ENCODE data around the gene TRIM10.
"Not testable (repeated sequence)": the region's sequence is repeated elsewhere in the genome, so short reads cannot be mapped to it uniquely, and the experiment has no call there.

The TRIM10 gene

GRCh38 chr6:30172681-30173080 lies 11.7 kb upstream of the TRIM10 start:
- Histone ChIP-seq H3K4me3 (ENCODE audit: low read depth in 1 of 5, low read length in 5 of 5) (no peak overlapping the region), H3K36me3 (ENCODE audit: control insufficient read depth in 5 of 5, insufficient read depth in 5 of 5, low read length in 5 of 5) (no peaks in the 10 kb centered on the region), H3K27me3 (ENCODE audit: control insufficient read depth in 5 of 5, insufficient read depth in 4 of 5, low read length in 5 of 5) (peaks cover 15 to 40% (median 28%) of the 10 kb centered on the region in 5 donors), H3K9me3 (ENCODE audit: control insufficient read depth in 5 of 5, low read length in 5 of 5) (no peaks in the 10 kb centered on the region), H3K27ac (ENCODE audit: low read depth, low read length) (no peak overlapping the region), H3K4me1 (ENCODE audit: control insufficient read depth in 5 of 5, insufficient read depth in 5 of 5, low read length in 5 of 5) (peaks cover 0 to 7% (median 6%) of the 10 kb centered on the region in 5 donors), H3K9ac (ENCODE audit: low read length in 5 of 5) (no peak overlapping the region)

DNA sequence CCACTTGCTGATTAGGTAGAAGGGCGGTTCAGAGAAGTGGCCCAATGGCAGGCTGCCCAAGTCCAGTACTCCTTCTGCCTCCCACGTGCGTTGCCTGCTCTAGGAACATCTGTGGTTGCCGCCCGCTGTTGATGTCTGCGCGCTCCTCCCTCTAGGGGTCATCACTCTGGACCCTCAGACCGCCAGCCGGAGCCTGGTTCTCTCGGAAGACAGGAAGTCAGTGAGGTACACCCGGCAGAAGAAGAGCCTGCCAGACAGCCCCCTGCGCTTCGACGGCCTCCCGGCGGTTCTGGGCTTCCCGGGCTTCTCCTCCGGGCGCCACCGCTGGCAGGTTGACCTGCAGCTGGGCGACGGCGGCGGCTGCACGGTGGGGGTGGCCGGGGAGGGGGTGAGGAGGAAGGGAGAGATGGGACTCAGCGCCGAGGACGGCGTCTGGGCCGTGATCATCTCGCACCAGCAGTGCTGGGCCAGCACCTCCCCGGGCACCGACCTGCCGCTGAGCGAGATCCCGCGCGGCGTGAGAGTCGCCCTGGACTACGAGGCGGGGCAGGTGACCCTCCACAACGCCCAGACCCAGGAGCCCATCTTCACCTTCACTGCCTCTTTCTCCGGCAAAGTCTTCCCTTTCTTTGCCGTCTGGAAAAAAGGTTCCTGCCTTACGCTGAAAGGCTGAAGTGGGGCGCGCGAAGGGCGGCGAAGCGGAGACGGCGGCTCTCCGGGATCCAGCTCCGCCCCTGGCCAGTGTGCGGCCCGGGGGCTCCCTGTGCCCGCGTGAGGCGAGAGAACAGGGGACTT lies 10.9 kb upstream of the TRIM10 start:
- Histone ChIP-seq H3K9ac (ENCODE audit: low read length in 5 of 5) (no peak overlapping the region), H3K36me3 (ENCODE audit: control insufficient read depth in 5 of 5, insufficient read depth in 5 of 5, low read length in 5 of 5) (no peaks in the 10 kb centered on the region), H3K9me3 (ENCODE audit: control insufficient read depth in 5 of 5, low read length in 5 of 5) (no peaks in the 10 kb centered on the region), H3K27ac (ENCODE audit: low read depth, low read length) (no peak overlapping the region), H3K27me3 (ENCODE audit: control insufficient read depth in 5 of 5, insufficient read depth in 4 of 5, low read length in 5 of 5) (peaks cover 15 to 40% (median 32%) of the 10 kb centered on the region in 5 donors), H3K4me3 (ENCODE audit: low read depth in 1 of 5, low read length in 5 of 5) (no peak overlapping the region), H3K4me1 (ENCODE audit: control insufficient read depth in 5 of 5, insufficient read depth in 5 of 5, low read length in 5 of 5) (peaks cover 0 to 7% (median 6%) of the 10 kb centered on the region in 5 donors)

DNA sequence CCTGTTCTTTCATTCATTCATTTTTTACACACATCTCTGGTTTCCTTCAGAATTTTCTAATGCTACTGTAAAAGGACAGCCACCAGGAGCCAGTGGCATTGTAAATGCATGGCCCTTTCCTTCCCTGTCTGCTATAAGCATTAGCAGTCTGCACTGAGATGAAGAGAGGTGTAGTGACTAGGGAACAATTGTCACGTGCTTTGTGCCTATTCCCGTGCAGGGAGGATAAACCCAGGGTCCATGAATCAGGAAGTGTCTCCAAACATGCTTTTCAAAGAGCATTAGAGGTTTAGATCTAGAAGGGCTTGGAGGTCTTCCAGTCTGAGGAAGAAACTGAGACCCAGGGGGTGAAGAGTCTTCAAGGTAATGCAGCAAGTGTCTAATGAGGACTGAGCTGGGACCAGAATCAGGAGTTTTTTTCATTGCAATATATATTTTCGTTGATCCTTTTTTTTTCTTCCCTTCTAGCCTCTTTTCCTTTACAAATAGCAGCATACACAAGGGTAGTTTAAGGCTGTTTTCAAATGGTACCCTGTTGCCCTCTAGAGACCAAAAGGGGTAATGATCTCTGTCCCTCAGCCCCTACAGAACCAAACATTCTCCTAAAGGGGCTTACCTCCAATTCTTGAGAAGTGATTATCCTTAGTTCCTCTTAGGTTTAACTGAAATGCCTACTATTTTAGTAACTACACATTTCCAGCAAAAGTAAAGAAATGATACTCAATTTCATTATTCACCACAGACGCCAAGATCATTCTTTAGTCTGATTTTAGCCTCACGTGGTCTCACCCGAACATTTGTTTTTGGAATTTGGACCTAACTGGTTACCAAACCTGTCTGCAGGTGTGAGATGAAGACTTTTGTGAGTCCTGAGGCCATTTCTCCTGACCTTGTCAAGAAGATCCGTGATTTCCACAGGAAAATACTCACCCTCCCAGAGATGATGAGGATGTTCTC lies 8.9 kb upstream of the TRIM10 start:
- Histone ChIP-seq H3K27ac (ENCODE audit: low read depth, low read length) (no peak overlapping the region), H3K4me1 (ENCODE audit: control insufficient read depth in 5 of 5, insufficient read depth in 5 of 5, low read length in 5 of 5) (peaks cover 0 to 7% (median 6%) of the 10 kb centered on the region in 5 donors), H3K27me3 (ENCODE audit: control insufficient read depth in 5 of 5, insufficient read depth in 4 of 5, low read length in 5 of 5) (peaks cover 9 to 39% (median 30%) of the 10 kb centered on the region in 5 donors), H3K4me3 (ENCODE audit: low read depth in 1 of 5, low read length in 5 of 5) (no peak overlapping the region), H3K9ac (ENCODE audit: low read length in 5 of 5) (no peak overlapping the region), H3K9me3 (ENCODE audit: control insufficient read depth in 5 of 5, low read length in 5 of 5) (no peaks in the 10 kb centered on the region), H3K36me3 (ENCODE audit: control insufficient read depth in 5 of 5, insufficient read depth in 5 of 5, low read length in 5 of 5) (no peaks in the 10 kb centered on the region)

GRCh38 chr6:30168741-30169140 lies 7.7 kb upstream of the TRIM10 start:
- Histone ChIP-seq H3K4me3 (ENCODE audit: low read depth in 1 of 5, low read length in 5 of 5) (no peak overlapping the region), H3K27me3 (ENCODE audit: control insufficient read depth in 5 of 5, insufficient read depth in 4 of 5, low read length in 5 of 5) (peaks cover 8 to 44% (median 33%) of the 10 kb centered on the region in 5 donors), H3K9me3 (ENCODE audit: control insufficient read depth in 5 of 5, low read length in 5 of 5) (no peaks in the 10 kb centered on the region), H3K27ac (ENCODE audit: low read depth, low read length) (no peak overlapping the region), H3K36me3 (ENCODE audit: control insufficient read depth in 5 of 5, insufficient read depth in 5 of 5, low read length in 5 of 5) (no peaks in the 10 kb centered on the region), H3K9ac (ENCODE audit: low read length in 5 of 5) (no peak overlapping the region), H3K4me1 (ENCODE audit: control insufficient read depth in 5 of 5, insufficient read depth in 5 of 5, low read length in 5 of 5) (peaks cover 0 to 7% (median 6%) of the 10 kb centered on the region in 5 donors)

DNA sequence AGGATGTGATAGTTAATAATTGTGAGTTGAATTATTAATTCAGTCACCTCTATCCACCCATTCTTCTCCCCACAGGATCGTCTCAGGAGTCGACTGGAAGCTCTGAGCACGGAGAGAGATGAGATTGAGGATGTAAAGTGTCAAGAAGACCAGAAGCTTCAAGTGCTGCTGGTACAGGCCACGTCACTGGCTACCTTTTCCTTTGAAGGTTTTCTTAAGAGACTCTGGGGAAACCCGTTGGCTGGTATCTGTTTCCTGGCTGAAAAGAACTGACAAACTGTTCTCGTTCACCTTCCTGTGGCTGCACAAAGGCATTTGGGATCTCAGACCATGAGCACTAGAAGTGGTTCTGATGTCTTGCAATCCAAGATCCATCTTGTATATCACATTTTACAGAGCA lies 6.1 kb upstream of the TRIM10 start:
- Histone ChIP-seq H3K9ac (ENCODE audit: low read length in 5 of 5) (no peak overlapping the region), H3K4me3 (ENCODE audit: low read depth in 1 of 5, low read length in 5 of 5) (no peak overlapping the region), H3K9me3 (ENCODE audit: control insufficient read depth in 5 of 5, low read length in 5 of 5) (no peaks in the 10 kb centered on the region), H3K4me1 (ENCODE audit: control insufficient read depth in 5 of 5, insufficient read depth in 5 of 5, low read length in 5 of 5) (peaks cover 0 to 8% (median 3%) of the 10 kb centered on the region in 5 donors), H3K36me3 (ENCODE audit: control insufficient read depth in 5 of 5, insufficient read depth in 5 of 5, low read length in 5 of 5) (no peaks in the 10 kb centered on the region), H3K27ac (ENCODE audit: low read depth, low read length) (no peak overlapping the region), H3K27me3 (ENCODE audit: control insufficient read depth in 5 of 5, insufficient read depth in 4 of 5, low read length in 5 of 5) (peaks cover 11 to 40% (median 32%) of the 10 kb centered on the region in 5 donors)

- not testable (repeated sequence) for H3K4me1 ChIP-seq (ENCODE audit: control insufficient read depth in 5 of 5, insufficient read depth in 5 of 5, low read length in 5 of 5); H3K27ac ChIP-seq (ENCODE audit: low read depth, low read length); H3K9me3 ChIP-seq (ENCODE audit: control insufficient read depth in 5 of 5, low read length in 5 of 5); H3K4me3 ChIP-seq (ENCODE audit: low read depth in 1 of 5, low read length in 5 of 5); H3K9ac ChIP-seq (ENCODE audit: low read length in 5 of 5); H3K36me3 ChIP-seq (ENCODE audit: control insufficient read depth in 5 of 5, insufficient read depth in 5 of 5, low read length in 5 of 5)
- H3K27me3 ChIP-seq (ENCODE audit: control insufficient read depth in 5 of 5, insufficient read depth in 4 of 5, low read length in 5 of 5) = peaks cover 6 to 26% (median 15%) of the 10 kb centered on the region in 5 donors
Observed at GRCh38 chr6:30165238-30165637, 4.2 kb upstream of the TRIM10 start.

GRCh38 chr6:30164714-30165113 lies 3.7 kb upstream of the TRIM10 start:
- Histone ChIP-seq H3K27me3 (ENCODE audit: control insufficient read depth in 5 of 5, insufficient read depth in 4 of 5, low read length in 5 of 5) (peaks cover 6 to 26% (median 14%) of the 10 kb centered on the region in 5 donors), H3K4me3 (ENCODE audit: low read depth in 1 of 5, low read length in 5 of 5) (no peak overlapping the region), H3K27ac (ENCODE audit: low read depth, low read length) (no peak overlapping the region), H3K9me3 (ENCODE audit: control insufficient read depth in 5 of 5, low read length in 5 of 5) (no peaks in the 10 kb centered on the region), H3K4me1 (ENCODE audit: control insufficient read depth in 5 of 5, insufficient read depth in 5 of 5, low read length in 5 of 5) (peaks cover 0 to 2% (median 0%) of the 10 kb centered on the region in 5 donors), H3K9ac (ENCODE audit: low read length in 5 of 5) (no peak overlapping the region), H3K36me3 (ENCODE audit: control insufficient read depth in 5 of 5, insufficient read depth in 5 of 5, low read length in 5 of 5) (no peaks in the 10 kb centered on the region)

DNA sequence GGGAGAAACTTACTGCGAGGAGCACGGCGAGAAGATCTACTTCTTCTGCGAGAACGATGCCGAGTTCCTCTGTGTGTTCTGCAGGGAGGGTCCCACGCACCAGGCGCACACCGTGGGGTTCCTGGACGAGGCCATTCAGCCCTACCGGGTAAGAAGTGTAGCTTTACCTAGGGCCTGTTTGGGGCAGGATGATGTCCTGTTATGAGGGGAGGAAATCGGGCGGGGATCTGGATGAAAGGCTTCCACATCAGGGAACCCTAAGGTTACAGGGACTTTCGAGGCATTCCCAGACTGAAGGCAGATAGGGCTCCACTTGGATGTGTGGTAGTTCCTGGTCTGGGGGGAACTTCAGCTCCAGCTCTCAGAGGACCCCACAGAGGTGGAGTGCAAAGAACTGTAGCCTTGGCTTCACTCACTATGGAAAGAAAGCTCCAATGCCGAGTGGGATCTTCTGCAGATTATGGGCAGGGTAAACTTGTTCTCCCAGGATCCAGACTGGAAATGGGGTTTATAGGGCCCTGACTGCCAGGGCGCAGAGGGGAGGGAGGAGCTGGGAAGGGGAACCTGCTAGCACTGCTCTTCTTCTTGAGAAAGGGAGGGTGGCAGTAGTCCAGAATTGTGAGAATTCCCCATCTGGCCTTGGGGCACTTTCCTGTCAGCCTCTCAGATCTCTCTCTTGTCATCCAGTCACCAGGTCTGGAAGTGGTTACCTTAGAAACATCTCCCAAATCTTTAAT lies 3.1 kb upstream of the TRIM10 start:
- Histone ChIP-seq H3K9me3 (ENCODE audit: control insufficient read depth in 5 of 5, low read length in 5 of 5) (no peaks in the 10 kb centered on the region), H3K36me3 (ENCODE audit: control insufficient read depth in 5 of 5, insufficient read depth in 5 of 5, low read length in 5 of 5) (no peaks in the 10 kb centered on the region), H3K9ac (ENCODE audit: low read length in 5 of 5) (no peak overlapping the region), H3K27ac (ENCODE audit: low read depth, low read length) (no peak overlapping the region), H3K4me3 (ENCODE audit: low read depth in 1 of 5, low read length in 5 of 5) (no peak overlapping the region), H3K4me1 (ENCODE audit: control insufficient read depth in 5 of 5, insufficient read depth in 5 of 5, low read length in 5 of 5) (peaks cover 0 to 2% (median 0%) of the 10 kb centered on the region in 5 donors), H3K27me3 (ENCODE audit: control insufficient read depth in 5 of 5, insufficient read depth in 4 of 5, low read length in 5 of 5) (peaks cover 6 to 26% (median 14%) of the 10 kb centered on the region in 5 donors)

GRCh38 chr6:30163090-30163917 lies 2.3 kb upstream of the TRIM10 start, which contains the start of gene TRIM15:
Gene TRIM15 (plus strand): TSS chr6:30163546. CDS start chr6:30163685, 139 bp downstream.
- Histone ChIP-seq H3K36me3 (ENCODE audit: control insufficient read depth in 5 of 5, insufficient read depth in 5 of 5, low read length in 5 of 5) (no peaks in the 10 kb centered on the region), H3K9ac (ENCODE audit: low read length in 5 of 5) (no peak within 1 kb of the TSS), H3K4me1 (ENCODE audit: control insufficient read depth in 5 of 5, insufficient read depth in 5 of 5, low read length in 5 of 5) (peaks cover 0 to 2% (median 0%) of the 10 kb centered on the region in 5 donors), H3K9me3 (ENCODE audit: control insufficient read depth in 5 of 5, low read length in 5 of 5) (no peaks in the 10 kb centered on the region), H3K4me3 (ENCODE audit: low read depth in 1 of 5, low read length in 5 of 5) (no peak within 1 kb of the TSS), H3K27me3 (ENCODE audit: control insufficient read depth in 5 of 5, insufficient read depth in 4 of 5, low read length in 5 of 5) (peaks cover 6 to 25% (median 6%) of the 10 kb centered on the region in 5 donors), H3K27ac (ENCODE audit: low read depth, low read length) (no peak within 1 kb of the TSS)

Measured in subcutaneous abdominal adipose tissue (tissue), 5 donors.